Measurements from ENCODE around the gene TIAM2.

DNA sequence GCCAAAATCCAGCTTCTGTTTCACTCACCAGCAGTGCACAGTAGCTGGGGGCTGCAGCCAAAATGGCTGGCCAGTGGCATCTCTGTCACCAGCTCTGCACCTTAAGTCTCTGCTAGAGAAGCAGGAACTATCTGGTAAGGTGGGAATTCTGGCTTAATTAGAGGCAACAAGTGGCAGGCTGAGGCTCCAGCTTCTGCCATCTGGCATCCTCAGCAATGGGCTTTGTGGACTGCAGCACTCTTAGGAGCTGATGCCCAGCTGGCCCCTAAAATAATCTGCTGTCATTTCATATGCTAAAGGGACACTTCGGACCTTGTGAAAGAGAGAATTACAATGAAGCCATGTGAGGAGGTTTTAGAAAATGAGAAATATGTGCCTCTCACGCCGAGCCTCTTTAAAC is 264.1 kb downstream of the TIAM2 start:
- no peak for TF ChIP-seq POLR2AphosphoS5 (IDR thresholded peaks at IDR 0.05; ENCODE audit: borderline replicate concordance, low read depth, low read length)
- no peak for TF ChIP-seq EZH2 (IDR thresholded peaks at IDR 0.05)
- TF ChIP-seq FOXP2 (optimal IDR thresholded peaks at IDR 0.05; ENCODE audit: control extremely low read depth, extremely low read length, insufficient read depth), result no peak
